Mesenchymal stem cell (in vitro differentiated cells and primary cell): Measurements from ENCODE around the gene SUPT3H.

Source experiments
- DNase-seq: peaks from one replicate; pipeline ENCODE4 v3.0.0-alpha.2; 2013
- H2AFZ ChIP-seq: one replicate; pipeline ENCODE4 v1.6.1; 2013; ENCODE audit warnings: low read depth, mild to moderate bottlenecking, control low read depth, inconsistent platforms, low read length, moderate library complexity
- H2AK5ac ChIP-seq: 2 replicates; pipeline ENCODE4 v1.6.1; 2013; ENCODE audit warnings: low read length, moderate library complexity, mild to moderate bottlenecking, inconsistent platforms; ENCODE audit not compliant: severe bottlenecking
- H2BK120ac ChIP-seq: one replicate; pipeline ENCODE4 v1.6.1; 2013; ENCODE audit warnings: low read depth, mild to moderate bottlenecking, inconsistent platforms, low read length, moderate library complexity
- H2BK12ac ChIP-seq, 2 experiments: one replicate each; pipeline ENCODE4 v1.6.1; 2013; ENCODE audit warnings: inconsistent platforms in 2 of 2, low read length in 2 of 2, mild to moderate bottlenecking in 2 of 2, moderate library complexity in 2 of 2, control low read depth in 1 of 2
- H2BK15ac ChIP-seq: one replicate; pipeline ENCODE4 v1.6.1; 2013; ENCODE audit warnings: mild to moderate bottlenecking, low read depth, inconsistent platforms; ENCODE audit not compliant: poor library complexity, severe bottlenecking
- H2BK5ac ChIP-seq: 2 replicates; pipeline ENCODE4 v1.6.1; 2013; ENCODE audit warnings: low read depth, mild to moderate bottlenecking, low read length, control low read depth, inconsistent platforms; ENCODE audit not compliant: poor library complexity, severe bottlenecking
- H3K14ac ChIP-seq, 2 experiments: one replicate each; pipeline ENCODE4 v1.6.1; 2013; ENCODE audit warnings: inconsistent platforms in 2 of 2, low read length in 2 of 2, control low read depth in 1 of 2, mild to moderate bottlenecking in 1 of 2, moderate library complexity in 1 of 2
- H3K18ac ChIP-seq, 2 experiments: one replicate each; pipeline ENCODE4 v1.6.1; 2013; ENCODE audit warnings: inconsistent platforms in 2 of 2, low read length in 2 of 2, control low read depth in 1 of 2, low read depth in 1 of 2, mild to moderate bottlenecking in 1 of 2
- H3K23ac ChIP-seq, 2 experiments: one replicate each; pipeline ENCODE4 v1.6.1; 2013; ENCODE audit warnings: inconsistent platforms in 2 of 2, low read length in 2 of 2, mild to moderate bottlenecking in 2 of 2, moderate library complexity in 2 of 2, control low read depth in 1 of 2
- H3K27ac ChIP-seq: 2 replicates; pipeline ENCODE4 v1.5.1; 2013; ENCODE audit warnings: mild to moderate bottlenecking, moderate library complexity, low read length, control low read depth, inconsistent platforms; ENCODE audit not compliant: poor library complexity, severe bottlenecking
- H3K27me3 ChIP-seq, 2 experiments: 2 replicates each; pipeline versions ENCODE4 v1.6.1 to v1.7.0; 2013; ENCODE audit warnings: low read length in 2 of 2, mild to moderate bottlenecking in 2 of 2, moderate library complexity in 2 of 2, control low read depth in 1 of 2, inconsistent platforms in 1 of 2; ENCODE audit not compliant: control insufficient read depth in 1 of 2, insufficient read depth in 1 of 2
- H3K36me3 ChIP-seq, 2 experiments: 2 replicates each; pipeline versions ENCODE4 v1.6.1 to v1.7.0; 2013; ENCODE audit warnings: low read length in 2 of 2, control low read depth in 1 of 2, inconsistent platforms in 1 of 2, low read depth in 1 of 2, mild to moderate bottlenecking in 1 of 2; ENCODE audit not compliant: insufficient read depth in 2 of 2, control insufficient read depth in 1 of 2
- H3K4ac ChIP-seq, 2 experiments: one replicate each; pipeline ENCODE4 v1.6.1; 2013; ENCODE audit warnings: inconsistent platforms in 2 of 2, low read length in 2 of 2, mild to moderate bottlenecking in 2 of 2, moderate library complexity in 2 of 2, control low read depth in 1 of 2, low read depth in 1 of 2
- H3K4me1 ChIP-seq: 2 replicates; pipeline ENCODE4 v1.6.1; 2013; ENCODE audit warnings: low read depth, low read length, control low read depth; ENCODE audit not compliant: control insufficient read depth, insufficient read depth
- H3K4me2 ChIP-seq: 2 replicates; pipeline ENCODE4 v1.6.1; 2013; ENCODE audit warnings: low read length, mild to moderate bottlenecking, inconsistent platforms; ENCODE audit not compliant: poor library complexity, severe bottlenecking
- H3K4me3 ChIP-seq, 2 experiments: 2 replicates each; pipeline versions ENCODE4 v1.5.1 to v1.7.0; 2013; ENCODE audit warnings: low read length in 2 of 2, mild to moderate bottlenecking in 2 of 2, control low read depth in 1 of 2, low read depth in 1 of 2; ENCODE audit not compliant: insufficient read depth in 1 of 2
- H3K79me1 ChIP-seq: replicated peaks from 2 replicates; pipeline ENCODE4 v1.6.1; 2013; ENCODE audit warnings: mild to moderate bottlenecking, control low read depth, low read length, inconsistent platforms; ENCODE audit not compliant: poor library complexity, severe bottlenecking
- H3K9ac ChIP-seq: 2 replicates; pipeline ENCODE4 v1.7.0; 2013; ENCODE audit warnings: mild to moderate bottlenecking, low read length, moderate library complexity
- H3K9me3 ChIP-seq: 2 replicates; pipeline ENCODE4 v1.7.0; 2013; ENCODE audit warnings: mild to moderate bottlenecking, low read length; ENCODE audit not compliant: control insufficient read depth
- H4K8ac ChIP-seq: one replicate; pipeline ENCODE4 v1.6.1; 2013; ENCODE audit warnings: inconsistent platforms, mild to moderate bottlenecking, low read length, moderate library complexity
- H4K91ac ChIP-seq: one replicate; pipeline ENCODE4 v1.6.1; 2013; ENCODE audit warnings: mild to moderate bottlenecking, low read length, inconsistent platforms
- whole genome bisulfite sequencing: methylation state at CpG from one replicate; pipeline ENCODE4 v1.1.7; 2013; ENCODE audit warnings: mixed read lengths; 5-methylcytosine and 5-hydroxymethylcytosine counted together

SUPT3H gene

DNA sequence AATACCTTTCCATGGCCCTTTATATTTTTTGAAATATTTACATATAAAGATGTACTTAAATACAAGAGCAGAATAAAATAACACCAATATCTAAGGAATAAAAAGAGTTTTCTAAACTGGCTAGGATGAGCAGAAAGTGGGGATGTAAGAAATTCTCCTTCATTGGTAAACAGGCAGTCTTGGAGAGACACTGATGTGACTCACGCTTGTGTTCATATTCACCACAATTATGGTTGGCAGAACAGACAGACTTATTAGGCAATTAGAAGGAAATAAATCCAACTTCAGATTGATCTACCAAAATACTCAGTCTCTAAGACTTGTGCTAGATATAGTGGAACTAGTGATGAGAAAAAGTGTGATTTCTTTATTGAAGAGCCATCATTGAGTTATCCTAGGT, 526.6 kb downstream of the SUPT3H start:
- H2BK5ac ChIP-seq: no peak overlapping the region
- no peaks in the 10 kb centered on the region for H3K9me3 ChIP-seq
- no peak overlapping the region for H2BK120ac ChIP-seq
- no peak overlapping the region for H2AFZ ChIP-seq
- no peak overlapping the region for H4K91ac ChIP-seq
- H3K4ac ChIP-seq: no peak overlapping the region
- DNase-seq: no peak
- H3K23ac ChIP-seq: no peak overlapping the region
- no peak overlapping the region for H3K27ac ChIP-seq
- H3K79me1 ChIP-seq: no peaks in the 10 kb centered on the region
- H3K14ac ChIP-seq: no peak overlapping the region
- no peak overlapping the region for H2BK15ac ChIP-seq
- H3K9ac ChIP-seq: peak overlapping the region; percentile 36
- H3K27me3 ChIP-seq: no peaks in the 10 kb centered on the region
- H2AK5ac ChIP-seq: no peak overlapping the region
- H3K4me3 ChIP-seq: no peak overlapping the region
- H3K18ac ChIP-seq: no peak overlapping the region
- no peak overlapping the region for H4K8ac ChIP-seq
- H2BK12ac ChIP-seq: no peak overlapping the region
- no peaks in the 10 kb centered on the region for H3K36me3 ChIP-seq
- H3K4me2 ChIP-seq: no peak overlapping the region
- no peaks in the 10 kb centered on the region for H3K4me1 ChIP-seq
- no CpG with 5 or more reads among the region's 1 CpG for WGBS

GRCh38 chr6:44850312-44850711, 527.4 kb downstream of the SUPT3H start:
- Histone ChIP-seq H3K79me1 (no peaks in the 10 kb centered on the region), H3K18ac (no peak overlapping the region), H2AFZ (no peak overlapping the region), H2BK15ac (no peak overlapping the region), H3K27me3 (no peaks in the 10 kb centered on the region), H3K4me2 (no peak overlapping the region), H2BK12ac (no peak overlapping the region), H3K23ac (no peak overlapping the region), H3K9ac (peak overlapping the region; percentile 36), H3K4ac (no peak overlapping the region), H2BK120ac (no peak overlapping the region), H3K36me3 (no peaks in the 10 kb centered on the region), H3K4me1 (no peaks in the 10 kb centered on the region), H2BK5ac (no peak overlapping the region), H3K9me3 (no peaks in the 10 kb centered on the region), H4K91ac (no peak overlapping the region), H4K8ac (no peak overlapping the region), H3K27ac (no peak overlapping the region), H3K14ac (no peak overlapping the region), H2AK5ac (no peak overlapping the region), H3K4me3 (no peak overlapping the region)
- no peak for DNase-seq

DNA sequence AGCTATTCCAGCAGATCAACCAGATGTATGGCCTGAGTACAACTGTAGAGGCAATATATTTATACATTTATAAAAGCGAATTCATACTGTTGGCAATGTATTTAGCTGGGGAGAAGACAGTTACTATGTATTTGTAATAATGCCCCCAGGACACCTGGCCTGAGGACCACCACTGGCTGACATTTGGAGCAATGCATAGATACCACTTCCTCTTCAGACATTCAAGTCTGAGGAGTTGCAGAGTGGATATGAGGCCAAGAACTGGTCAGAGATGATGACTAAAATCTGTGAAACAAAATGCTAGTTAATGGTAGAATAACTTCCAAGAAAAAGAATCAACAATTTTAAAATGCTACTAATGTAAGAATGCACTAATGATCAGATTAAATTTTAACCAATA, 527.9 kb downstream of the SUPT3H start:
- H3K79me1 ChIP-seq: no peaks in the 10 kb centered on the region
- H3K4me1 ChIP-seq: no peaks in the 10 kb centered on the region
- H3K27ac ChIP-seq: no peak overlapping the region
- H2BK120ac ChIP-seq: no peak overlapping the region
- H3K23ac ChIP-seq: no peak overlapping the region
- H2BK5ac ChIP-seq: no peak overlapping the region
- no peak overlapping the region for H3K4me2 ChIP-seq
- no peak overlapping the region for H2BK15ac ChIP-seq
- H3K14ac ChIP-seq: no peak overlapping the region
- no peak overlapping the region for H2BK12ac ChIP-seq
- H3K18ac ChIP-seq: no peak overlapping the region
- H3K27me3 ChIP-seq: no peaks in the 10 kb centered on the region
- H4K91ac ChIP-seq: no peak overlapping the region
- H4K8ac ChIP-seq: no peak overlapping the region
- H2AFZ ChIP-seq: no peak overlapping the region
- WGBS: no CpG with 5 or more reads among the region's 1 CpG
- H3K4ac ChIP-seq: no peak overlapping the region
- H3K4me3 ChIP-seq: no peak overlapping the region
- H3K36me3 ChIP-seq: no peaks in the 10 kb centered on the region
- H3K9me3 ChIP-seq: no peaks in the 10 kb centered on the region
- peak overlapping the region; percentile 36 for H3K9ac ChIP-seq
- H2AK5ac ChIP-seq: no peak overlapping the region
- no peak for DNase-seq

DNA sequence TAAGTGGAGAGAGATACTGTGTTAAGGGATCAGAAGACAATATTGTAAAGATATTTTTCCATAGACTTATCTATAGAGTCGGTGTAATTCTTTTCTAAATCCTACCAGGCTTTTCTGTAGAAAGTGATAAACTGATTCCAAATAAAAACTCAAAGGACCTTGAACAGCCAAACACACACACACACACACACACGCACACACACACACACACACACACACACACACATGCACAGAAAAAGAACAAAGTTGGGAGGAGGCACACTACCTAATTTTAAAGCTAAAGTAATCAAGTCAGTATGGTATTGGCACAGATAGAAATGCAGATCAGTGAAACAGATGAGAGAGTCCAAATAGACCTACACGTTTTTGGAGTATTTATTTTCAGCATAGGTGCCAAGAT, 534.0 kb downstream of the SUPT3H start:
- Histone ChIP-seq H3K36me3 (no peaks in the 10 kb centered on the region), H4K8ac (no peak overlapping the region), H3K23ac (no peak overlapping the region)

More for the DNA sequence above, 534.0 kb downstream of the SUPT3H start:
- Histone ChIP-seq H2BK120ac (no peak overlapping the region), H3K4ac (no peak overlapping the region), H3K9me3 (no peaks in the 10 kb centered on the region), H3K27ac (no peak overlapping the region), H3K27me3 (no peaks in the 10 kb centered on the region), H3K4me3 (no peak overlapping the region), H3K4me1 (no peaks in the 10 kb centered on the region), H3K79me1 (no peaks in the 10 kb centered on the region), H3K4me2 (no peak overlapping the region), H3K9ac (no peak overlapping the region), H3K18ac (no peak overlapping the region), H2BK15ac (no peak overlapping the region), H3K14ac (no peak overlapping the region), H2AK5ac (no peak overlapping the region), H2AFZ (no peak overlapping the region), H2BK5ac (no peak overlapping the region), H2BK12ac (no peak overlapping the region), H4K91ac (no peak overlapping the region)
- DNase-seq: no peak
- 100% methylated on average over 1 of the region's 3 CpGs for WGBS
